Activated CD4-positive, alpha-beta T cell treated with anti-CD3 and anti-CD28 coated beads for 24 hours (primary cell): ENCODE data around the gene DPEP3.
"Not testable (repeated sequence)": the region's sequence is repeated elsewhere in the genome, so short reads cannot be mapped to it uniquely, and the experiment has no call there.

Source experiments
- DNase-seq, 2 donors: peaks; one replicate each; pipeline ENCODE4 v3.0.0-alpha.2; 2020; ENCODE audit warnings: low read depth in 2 of 2

Gene DPEP3

GRCh38 chr16:67993207-67994039, 13.1 kb upstream of the DPEP3 start:
- peak; percentile 74 to 77 for DNase-seq

GRCh38 chr16:67992661-67993206, 12.4 kb upstream of the DPEP3 start:
- DNase-seq: no peak

DNA sequence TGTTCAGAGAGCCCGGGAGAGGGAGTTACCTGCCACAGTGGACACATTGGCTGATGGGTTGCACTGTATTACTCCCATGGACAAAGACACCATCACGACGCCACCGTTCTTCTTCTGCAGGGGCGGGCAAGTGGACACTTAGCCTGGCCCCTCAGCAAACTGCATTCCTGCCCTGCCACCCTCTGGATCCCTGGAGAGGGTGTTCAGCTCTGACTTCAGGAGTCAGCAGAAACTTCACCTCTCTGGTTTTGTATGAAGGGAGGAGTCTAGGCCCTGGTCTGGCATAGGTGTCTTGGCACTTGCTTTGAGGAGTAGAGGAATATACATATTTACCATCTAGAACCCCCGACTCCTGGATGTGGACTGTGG, 9.7 kb upstream of the DPEP3 start:
- DNase-seq: no peak

DNA sequence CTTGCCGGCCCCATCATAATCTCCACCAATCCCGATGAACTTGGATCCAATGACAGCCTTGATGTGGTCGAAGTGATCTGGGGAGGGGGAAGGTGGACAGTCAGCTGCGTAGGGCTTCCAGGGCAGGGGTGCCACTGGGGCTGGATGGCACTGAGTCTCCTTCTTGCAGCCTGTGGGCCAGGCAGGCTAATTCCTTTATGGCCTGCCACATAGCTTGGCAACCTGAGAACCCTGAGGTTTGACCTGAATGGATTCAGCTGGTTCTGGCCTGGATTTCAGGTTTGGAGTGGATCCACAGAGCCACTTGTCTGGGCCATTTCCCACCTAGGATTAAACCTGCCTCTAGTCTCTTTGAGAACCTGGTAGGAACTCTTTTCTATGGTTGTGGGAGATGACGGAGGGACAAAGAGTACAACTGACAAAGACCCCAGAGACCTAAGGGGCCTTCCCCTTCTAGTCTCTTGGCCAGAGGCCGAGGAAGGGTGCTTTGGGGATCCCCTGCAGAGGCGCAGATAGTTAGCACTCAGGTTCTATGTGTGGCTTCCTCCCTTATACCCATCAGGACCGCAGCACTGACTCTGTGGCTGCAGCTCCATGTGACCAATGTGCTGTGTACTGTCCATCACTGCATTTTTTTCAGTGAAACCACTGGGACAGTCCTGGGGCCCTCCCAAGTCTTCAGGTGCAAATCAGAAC, 9.2 kb upstream of the DPEP3 start:
- DNase-seq: no peak

DNA sequence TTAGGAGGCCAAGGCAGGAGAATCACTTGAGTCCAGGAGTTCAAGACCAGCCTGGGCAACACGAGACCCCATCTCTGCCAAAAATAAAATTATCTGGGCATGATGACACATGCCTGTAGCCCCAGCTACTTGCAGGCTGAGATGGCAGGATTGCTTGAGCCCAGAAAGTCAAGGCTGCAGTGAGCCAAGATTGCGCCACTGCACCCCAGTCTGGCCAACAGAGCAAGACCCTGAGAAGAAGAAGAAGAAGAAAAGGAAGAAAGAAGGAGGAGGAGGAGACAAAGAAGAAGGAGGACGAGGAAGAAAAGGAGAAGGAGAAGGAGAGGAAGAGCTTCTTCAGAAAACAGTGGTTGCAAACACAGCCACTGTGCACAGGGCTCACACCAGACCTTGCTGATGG, 8.4 kb upstream of the DPEP3 start:
- no peak for DNase-seq

GRCh38 chr16:67987460-67988160, 7.3 kb upstream of the DPEP3 start:
- DNase-seq: no peak

DNA sequence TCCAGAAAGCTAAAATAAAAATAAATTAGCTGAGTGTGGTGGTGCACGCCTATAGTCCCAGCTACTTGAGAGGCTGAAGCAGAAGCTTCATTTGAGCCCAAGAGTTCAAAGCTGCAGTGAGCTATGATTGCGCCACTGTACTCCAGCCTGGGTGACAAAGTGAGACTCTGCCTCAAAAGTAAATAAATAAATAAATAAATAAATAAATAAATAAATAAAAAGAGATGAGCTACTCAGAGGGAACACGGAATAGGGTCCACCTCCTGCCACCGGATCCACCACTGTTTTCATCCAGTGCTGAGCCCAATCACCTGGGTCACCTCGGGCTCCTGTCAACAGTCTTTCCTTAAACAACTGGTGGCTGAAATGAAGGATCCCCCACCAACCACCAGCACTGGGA, 6.7 kb upstream of the DPEP3 start:
- no peak for DNase-seq

- no peak for DNase-seq
Observed at GRCh38 chr16:67982011-67982696, 1.9 kb upstream of the DPEP3 start.

GRCh38 chr16:67977469-67978227, 2.7 kb downstream of the DPEP3 start:
- no peak for DNase-seq

DNA sequence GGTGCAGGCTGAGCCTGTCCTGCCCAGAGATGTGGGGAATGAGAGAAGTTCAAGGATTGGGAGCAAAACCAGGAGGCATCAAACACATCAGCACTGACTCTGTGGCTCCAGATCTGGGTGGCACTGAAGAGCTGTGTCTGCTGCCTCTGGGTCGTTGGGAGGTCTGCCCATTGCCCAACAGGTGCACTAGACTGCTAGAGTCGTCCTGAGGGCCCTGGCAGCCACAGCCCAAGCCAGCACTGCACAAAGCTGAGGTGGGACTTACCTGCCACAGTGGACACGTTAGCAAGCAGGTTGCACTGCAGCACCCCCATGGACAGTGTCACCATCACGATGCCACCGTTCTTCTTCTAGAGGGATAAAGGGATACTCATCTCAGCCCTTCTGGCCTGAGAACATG, 3.3 kb downstream of the DPEP3 start:
- DNase-seq: no peak

GRCh38 chr16:67976205-67976604, 4.1 kb downstream of the DPEP3 start:
- no peak for DNase-seq

GRCh38 chr16:67975321-67976105, 4.8 kb downstream of the DPEP3 start:
- DNase-seq: no peak

DNA sequence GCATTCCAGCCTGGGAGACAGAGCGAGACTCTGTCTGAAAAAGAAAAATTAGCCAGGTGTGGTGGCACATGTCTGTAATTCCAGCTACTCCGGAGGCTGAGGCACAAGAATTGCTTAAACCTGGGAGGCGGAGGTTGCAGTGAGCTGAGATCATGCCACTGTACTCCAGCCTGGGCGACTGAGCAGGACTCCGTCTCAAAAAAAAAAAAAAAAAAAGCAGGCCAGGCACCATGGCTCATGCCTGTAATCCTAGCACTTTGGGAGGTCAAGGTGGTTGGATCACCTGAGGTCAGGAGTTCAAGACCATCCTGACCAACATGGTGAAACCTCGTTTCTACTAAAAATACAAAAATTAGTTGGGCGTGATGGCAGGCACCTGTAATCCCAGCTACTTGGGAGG, 8.0 kb downstream of the DPEP3 start:
- not testable (repeated sequence) for DNase-seq

DNA sequence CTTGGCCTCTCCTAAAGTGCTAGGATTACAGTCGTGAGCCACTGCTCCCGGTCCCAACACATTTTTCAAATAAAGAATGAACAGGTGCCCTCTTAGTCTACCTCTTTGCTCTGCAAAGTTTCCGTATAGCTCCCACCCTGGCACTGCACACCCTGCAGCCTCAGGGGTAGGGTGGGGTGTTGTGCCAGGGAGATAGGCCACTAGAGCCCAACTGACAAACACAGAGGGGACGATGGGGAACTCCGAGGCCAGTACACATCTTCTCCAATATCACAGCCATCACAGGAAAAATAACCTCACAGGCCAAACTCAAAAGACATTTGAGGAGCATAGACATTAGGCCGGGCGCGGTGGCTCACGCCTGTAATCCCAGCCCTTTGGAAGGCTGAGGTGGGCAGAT, 9.2 kb downstream of the DPEP3 start:
- DNase-seq: no peak

DNA sequence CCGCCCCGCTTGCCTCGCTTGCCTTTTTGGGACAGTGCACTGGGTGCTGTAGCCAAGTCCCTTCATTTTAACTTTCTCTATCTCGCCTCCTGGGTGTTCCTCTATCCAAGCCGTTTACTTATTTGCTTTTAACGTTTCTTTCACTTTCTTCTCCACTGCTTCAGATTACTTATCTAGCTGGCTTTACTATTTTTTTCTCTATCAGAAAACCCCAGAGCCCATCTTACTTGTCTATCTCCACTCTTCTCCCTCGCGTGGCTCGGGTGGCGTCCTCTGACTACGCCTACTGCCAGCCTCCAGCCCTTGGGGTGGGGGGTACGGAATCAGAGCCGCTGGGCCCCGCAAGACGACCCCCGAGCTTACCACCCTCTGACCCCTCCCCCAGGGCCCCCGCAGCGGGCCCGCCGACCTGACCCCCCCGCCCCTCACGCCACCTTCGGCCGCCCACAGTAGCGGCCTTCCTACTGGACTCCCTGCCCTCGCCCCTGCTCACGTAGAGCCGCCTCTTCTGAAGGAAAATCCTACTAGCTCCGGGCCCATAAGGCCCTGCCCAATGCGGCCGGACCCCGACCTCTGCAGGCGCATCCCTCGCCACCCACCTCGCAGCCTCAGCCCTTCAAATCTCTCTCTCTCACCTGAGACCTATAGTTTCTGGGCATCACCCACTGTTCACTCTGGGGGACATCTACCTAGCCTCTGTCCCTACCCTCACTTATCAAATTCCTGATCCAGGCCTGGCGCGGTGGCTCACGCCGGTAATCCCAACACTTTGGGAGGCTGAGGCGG, 10.9 kb downstream of the DPEP3 start:
- no peak for DNase-seq

- peak; percentile 82 to 84 for DNase-seq
Observed at GRCh38 chr16:67968400-67969253, 11.7 kb downstream of the DPEP3 start, which contains the start of gene SLC12A4. Gene SLC12A4 (minus strand): TSS chr16:67968637. CDS start chr16:67968553, 84 bp downstream.

DNA sequence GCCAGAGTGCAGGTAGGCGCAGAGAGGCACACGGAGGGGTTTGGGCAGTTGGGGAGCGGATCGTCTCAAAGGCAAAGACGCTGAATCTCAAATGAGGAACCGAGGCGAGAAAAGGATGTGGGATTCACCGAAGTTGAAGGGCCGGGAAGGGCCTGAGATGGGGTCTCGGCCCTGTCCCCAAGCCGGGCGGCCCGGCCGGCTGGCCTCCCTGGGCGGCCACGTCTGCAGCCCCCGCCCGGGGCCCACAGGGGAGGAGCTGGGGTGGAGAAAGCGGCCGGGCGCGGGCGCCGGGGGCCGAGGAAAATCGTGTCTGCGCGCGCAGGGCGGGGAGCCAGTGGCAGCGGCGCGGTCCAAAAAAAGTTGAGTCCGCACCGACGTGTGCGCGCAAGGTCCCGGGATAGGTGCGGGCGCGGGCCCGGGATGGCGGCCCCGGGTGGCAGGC, 12.3 kb downstream of the DPEP3 start:
- no peak for DNase-seq
